IPS-15b (cell line): ENCODE measurements around the gene RNF215.

Source experiments
- H3K27me3 ChIP-seq: one replicate; pipeline ENCODE4 v1.6.1; 2013; ENCODE audit warnings: low read length; ENCODE audit not compliant: control insufficient read depth, insufficient read depth
- H3K36me3 ChIP-seq: one replicate; pipeline ENCODE4 v1.6.1; 2013; ENCODE audit warnings: low read length; ENCODE audit not compliant: control insufficient read depth, insufficient read depth
- H3K4me1 ChIP-seq: one replicate; pipeline ENCODE4 v1.6.1; 2013; ENCODE audit warnings: mild to moderate bottlenecking, low read length; ENCODE audit not compliant: control insufficient read depth, insufficient read depth
- H3K4me3 ChIP-seq: one replicate; pipeline ENCODE4 v1.5.1; 2013; ENCODE audit warnings: low read depth, low read length
- H3K9ac ChIP-seq: one replicate; pipeline ENCODE4 v1.6.1; 2013; ENCODE audit warnings: low read depth, mild to moderate bottlenecking, low read length
- H3K9me3 ChIP-seq: one replicate; pipeline ENCODE4 v1.6.1; 2013; ENCODE audit warnings: mild to moderate bottlenecking, low read length; ENCODE audit not compliant: control insufficient read depth, insufficient read depth

RNF215 gene

GRCh38 chr22:30371321-30371720 is 15.9 kb downstream of the RNF215 start:
- Histone ChIP-seq H3K4me3 (no peak overlapping the region), H3K27me3 (no peaks in the 10 kb centered on the region), H3K4me1 (no peaks in the 10 kb centered on the region), H3K9me3 (no peaks in the 10 kb centered on the region), H3K36me3 (no peaks in the 10 kb centered on the region), H3K9ac (no peak overlapping the region)

GRCh38 chr22:30370641-30371230 is 16.5 kb downstream of the RNF215 start:
- Histone ChIP-seq H3K36me3 (peaks cover 5% of the 10 kb centered on the region), H3K9me3 (no peaks in the 10 kb centered on the region), H3K4me1 (no peaks in the 10 kb centered on the region), H3K27me3 (no peaks in the 10 kb centered on the region), H3K4me3 (no peak overlapping the region), H3K9ac (no peak overlapping the region)

GRCh38 chr22:30368420-30368819 is 18.8 kb downstream of the RNF215 start:
- Histone ChIP-seq H3K9ac (no peak overlapping the region), H3K4me3 (no peak overlapping the region), H3K27me3 (no peaks in the 10 kb centered on the region), H3K36me3 (peaks cover 10% of the 10 kb centered on the region), H3K4me1 (no peaks in the 10 kb centered on the region), H3K9me3 (no peaks in the 10 kb centered on the region)

GRCh38 chr22:30365891-30366290 is 21.3 kb downstream of the RNF215 start:
- Histone ChIP-seq H3K9ac (no peak overlapping the region), H3K4me1 (peaks cover 8% of the 10 kb centered on the region)

GRCh38 chr22:30362651-30363281 is 24.4 kb downstream of the RNF215 start:
- H3K9me3 ChIP-seq: no peaks in the 10 kb centered on the region
- peaks cover 10% of the 10 kb centered on the region for H3K36me3 ChIP-seq
- H3K9ac ChIP-seq: no peak overlapping the region
- H3K27me3 ChIP-seq: no peaks in the 10 kb centered on the region
- no peak overlapping the region for H3K4me3 ChIP-seq
- peaks cover 12% of the 10 kb centered on the region for H3K4me1 ChIP-seq

More at GRCh38 chr22:30365891-30366290, 21.3 kb downstream of the RNF215 start:
- Histone ChIP-seq H3K27me3 (no peaks in the 10 kb centered on the region), H3K4me3 (no peak overlapping the region), H3K9me3 (no peaks in the 10 kb centered on the region), H3K36me3 (peaks cover 10% of the 10 kb centered on the region)

GRCh38 chr22:30361916-30362650 is 25.1 kb downstream of the RNF215 start:
- Histone ChIP-seq H3K9ac (no peak overlapping the region), H3K27me3 (no peaks in the 10 kb centered on the region), H3K9me3 (no peaks in the 10 kb centered on the region), H3K4me1 (peaks cover 12% of the 10 kb centered on the region), H3K36me3 (peaks cover 10% of the 10 kb centered on the region), H3K4me3 (no peak overlapping the region)

- Histone ChIP-seq H3K9ac (no peak overlapping the region), H3K27me3 (no peaks in the 10 kb centered on the region), H3K4me1 (peaks cover 12% of the 10 kb centered on the region), H3K9me3 (no peaks in the 10 kb centered on the region), H3K36me3 (no peaks in the 10 kb centered on the region), H3K4me3 (peak overlapping the region; percentile 93)
Measured at GRCh38 chr22:30358541-30358940, 28.7 kb downstream of the RNF215 start.

- peaks cover 8% of the 10 kb centered on the region for H3K4me1 ChIP-seq
Measured at GRCh38 chr22:30357650-30358215, 29.5 kb downstream of the RNF215 start.

GRCh38 chr22:30357236-30357570 is 30.0 kb downstream of the RNF215 start:
- Histone ChIP-seq H3K4me3 (peak overlapping the region; percentile 93), H3K4me1 (peaks cover 4% of the 10 kb centered on the region), H3K9me3 (no peaks in the 10 kb centered on the region), H3K27me3 (no peaks in the 10 kb centered on the region), H3K36me3 (peaks cover 6% of the 10 kb centered on the region), H3K9ac (peak overlapping the region; percentile 94)

More at GRCh38 chr22:30357650-30358215, 29.5 kb downstream of the RNF215 start:
- peak overlapping the region; percentile 94 for H3K9ac ChIP-seq
- no peaks in the 10 kb centered on the region for H3K9me3 ChIP-seq
- peak overlapping the region; percentile 93 for H3K4me3 ChIP-seq
- H3K27me3 ChIP-seq: no peaks in the 10 kb centered on the region
- peaks cover 1% of the 10 kb centered on the region for H3K36me3 ChIP-seq

- no peaks in the 10 kb centered on the region for H3K27me3 ChIP-seq
- peaks cover 12% of the 10 kb centered on the region for H3K36me3 ChIP-seq
- peaks cover 4% of the 10 kb centered on the region for H3K4me1 ChIP-seq
- peak within 1 kb of the TSS; percentile 93 for H3K4me3 ChIP-seq
- H3K9ac ChIP-seq: peak within 1 kb of the TSS; percentile 94
- no peaks in the 10 kb centered on the region for H3K9me3 ChIP-seq
Measured at GRCh38 chr22:30356449-30357235, 30.6 kb downstream of the RNF215 start, which contains the start of the genes CCDC157 and SF3A1. Gene CCDC157, plus strand, starts transcription at chr22:30357007. Its CDS starts 8,994 bp downstream, at chr22:30366001. Gene SF3A1, minus strand, starts transcription at chr22:30356894. Its CDS starts 102 bp downstream, at chr22:30356792.

GRCh38 chr22:30354644-30355043 is 32.6 kb downstream of the RNF215 start:
- Histone ChIP-seq H3K4me1 (peaks cover 4% of the 10 kb centered on the region), H3K27me3 (no peaks in the 10 kb centered on the region), H3K9me3 (no peaks in the 10 kb centered on the region), H3K4me3 (no peak overlapping the region), H3K36me3 (peaks cover 17% of the 10 kb centered on the region), H3K9ac (no peak overlapping the region)
